GM23248 (cell line): ENCODE data around the gene SF3A1.
"Not testable (repeated sequence)": the region's sequence is repeated elsewhere in the genome, so short reads cannot be mapped to it uniquely, and the experiment has no call there.

Source experiments
- EZH2 ChIP-seq: fragments of 200-600 bp; sonication (generic); IDR thresholded peaks from 2 replicates; pipeline ENCODE4 v1.6.1; 2018; ENCODE audit warnings: antibody characterized with exemption, mild to moderate bottlenecking; ENCODE audit not compliant: insufficient read depth, poor library complexity, severe bottlenecking
- EZH2phosphoT487 ChIP-seq: fragments of 200-600 bp; sonication (generic); IDR thresholded peaks from 2 replicates; pipeline ENCODE4 v1.6.1; 2018; ENCODE audit warnings: antibody characterized with exemption, moderate library complexity, mild to moderate bottlenecking, low read depth; ENCODE audit not compliant: insufficient read depth

GRCh38 chr22:30401024-30401423, 44.3 kb upstream of the SF3A1 start:
- not testable (repeated sequence) for TF ChIP-seq EZH2, EZH2phosphoT487
